Measurements from ENCODE around the gene HPCAL1. TPM values are rescaled to one million over a fixed set of nuclear protein-coding genes. Genes with fewer than 3 reads are reported as not detected.

Gene HPCAL1
- total and polyA plus RNA-seq, 2 experiments from 2014 or later, result 58.9 to 65.4 TPM

- peaks cover 10% of the 10 kb centered on the region for H3K4me1 ChIP-seq (ENCODE audit: insufficient read depth)
- peak overlapping the region; percentile 77 for H3K4me3 ChIP-seq
- no peak for TF ChIP-seq EZH2 (IDR thresholded peaks at IDR 0.05; ENCODE audit: insufficient read depth, poor library complexity, severe bottlenecking)
- TF ChIP-seq EZH2phosphoT487 (IDR thresholded peaks at IDR 0.05; ENCODE audit: insufficient read depth, low read depth), result no peak
- H2AFZ ChIP-seq, result peak overlapping the region; percentile 6; the same call in 1 of the 2 replicates
- no peaks in the 10 kb centered on the region for H3K27me3 ChIP-seq (replicated peaks; ENCODE audit: insufficient read depth)
- peaks cover 3% of the 10 kb centered on the region; the same call in 1 of the 2 replicates for H4K20me1 ChIP-seq (ENCODE audit: insufficient read depth)
- WGBS, 2 experiments (ENCODE audit: low coverage in 1 of 2, low lambda C conversion rate in 2 of 2, missing lambda C conversion rate in 2 of 2), result 43 to 48% methylated on average over 28 to 31 of the region's 32 CpGs
- H3K4me2 ChIP-seq (ENCODE audit: unreplicated experiment), result peak overlapping the region; percentile 88
- H3F3A ChIP-seq (ENCODE audit: insufficient read depth), result peaks cover 21% of the 10 kb centered on the region
- in situ Hi-C loops (cut with MboI), result loop anchor here (25.0 kb wide), 1 partner anchor 660 kb away; no protein-coding TSS in a partner anchor
- peaks cover 32% of the 10 kb centered on the region for H3K79me2 ChIP-seq (ENCODE audit: insufficient read depth)
- peak overlapping the region; percentile 85 for H3K9ac ChIP-seq
- H3K9me3 ChIP-seq (ENCODE audit: low read depth), result no peaks in the 10 kb centered on the region
- no peaks in the 10 kb centered on the region for H3K9me2 ChIP-seq (ENCODE audit: insufficient read depth)
- H3K36me3 ChIP-seq (ENCODE audit: low read depth), result peaks cover 22% of the 10 kb centered on the region
- peak; percentile 51 for DNase-seq
- H3K27ac ChIP-seq, result peak overlapping the region; percentile 90
These were observed 144.7 kb downstream of the HPCAL1 start for GRCh38 chr2:10447300-10447894.

DNA sequence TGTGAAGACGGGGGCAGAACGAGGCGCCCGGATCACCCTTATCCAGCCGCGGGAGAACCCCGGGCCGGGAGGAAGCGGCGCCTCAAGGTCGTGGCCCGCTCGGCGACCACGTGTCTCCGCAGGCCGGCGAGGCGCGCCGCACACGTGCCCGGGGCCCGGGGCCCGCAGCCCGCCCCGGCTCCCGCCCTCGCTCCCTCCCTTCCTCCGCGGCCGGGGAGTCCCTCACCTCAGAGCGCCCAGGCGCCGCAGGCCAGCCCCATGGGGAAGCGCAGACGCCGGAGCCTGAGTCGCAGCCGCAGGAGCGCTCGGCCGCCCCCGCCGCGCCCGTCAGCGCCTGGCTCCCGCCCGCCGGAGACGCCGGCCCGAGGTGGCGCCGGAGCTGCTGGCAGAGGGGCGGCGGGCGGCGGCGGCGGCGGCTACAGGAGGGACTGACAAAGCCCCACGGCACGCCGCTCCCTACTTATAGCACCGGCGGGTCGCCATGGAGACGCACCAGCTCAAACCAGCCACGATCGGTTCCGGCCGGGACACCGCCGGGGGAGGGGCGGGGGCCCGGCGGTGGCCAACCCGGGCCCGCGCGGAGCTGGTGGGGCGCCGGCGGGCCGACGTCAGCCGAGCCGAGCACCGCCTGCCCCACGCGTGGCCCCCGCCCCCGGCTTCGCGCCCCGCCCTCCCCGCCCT is 145.3 kb downstream of the HPCAL1 start, which contains the start of gene ODC1:
Gene ODC1, minus strand, starts transcription at position 433 of the 681 bp plus-strand sequence. CDS start 3,295 bp downstream, outside the sequence.
- TF ChIP-seq EZH2phosphoT487 (IDR thresholded peaks at IDR 0.05; ENCODE audit: insufficient read depth, low read depth) (no peak), EZH2 (IDR thresholded peaks at IDR 0.05; ENCODE audit: insufficient read depth, poor library complexity, severe bottlenecking) (no peak)
- peaks cover 15% of the 10 kb centered on the region for H3K4me1 ChIP-seq (ENCODE audit: insufficient read depth)
- H3F3A ChIP-seq (ENCODE audit: insufficient read depth), result peaks cover 21% of the 10 kb centered on the region
- no peaks in the 10 kb centered on the region for H3K27me3 ChIP-seq (replicated peaks; ENCODE audit: insufficient read depth)
- no peaks in the 10 kb centered on the region for H3K9me3 ChIP-seq (ENCODE audit: low read depth)
- in situ Hi-C loops (cut with MboI), result loop anchor here (25.0 kb wide), 1 partner anchor 661 kb away; no protein-coding TSS in a partner anchor
- H3K9ac ChIP-seq, result peak within 1 kb of the TSS; percentile 86
- H3K9me2 ChIP-seq (ENCODE audit: insufficient read depth), result no peaks in the 10 kb centered on the region
- peaks cover 3% of the 10 kb centered on the region; the same call in 1 of the 2 replicates for H4K20me1 ChIP-seq (ENCODE audit: insufficient read depth)
- 1% methylated on average over 15 to 26 of the region's 99 CpGs for WGBS, 2 experiments (ENCODE audit: low coverage in 1 of 2, low lambda C conversion rate in 2 of 2, missing lambda C conversion rate in 2 of 2)
- H3K4me3 ChIP-seq, result peak within 1 kb of the TSS; percentile 77
- peak within 1 kb of the TSS; percentile 62 for H2AFZ ChIP-seq
- H3K4me2 ChIP-seq (ENCODE audit: unreplicated experiment), result peak within 1 kb of the TSS; percentile 88
- DNase-seq, result peak; percentile 96
- peak within 1 kb of the TSS; percentile 90 for H3K27ac ChIP-seq
- peaks cover 17% of the 10 kb centered on the region for H3K36me3 ChIP-seq (ENCODE audit: low read depth)
- H3K79me2 ChIP-seq (ENCODE audit: insufficient read depth), result peaks cover 32% of the 10 kb centered on the region

GRCh38 chr2:10448576-10449485 is 146.1 kb downstream of the HPCAL1 start:
- in situ Hi-C loops (cut with MboI), result loop anchor here (25.0 kb wide), 1 partner anchor 662 kb away; no protein-coding TSS in a partner anchor
- no peaks in the 10 kb centered on the region for H3K9me3 ChIP-seq (ENCODE audit: low read depth)
- WGBS, 2 experiments (ENCODE audit: low coverage in 1 of 2, low lambda C conversion rate in 2 of 2, missing lambda C conversion rate in 2 of 2), result 2 to 4% methylated on average over 48 to 55 of the region's 73 CpGs

More at GRCh38 chr2:10448576-10449485, 146.1 kb downstream of the HPCAL1 start:
- Histone ChIP-seq H3K27me3 (replicated peaks; ENCODE audit: insufficient read depth) (no peaks in the 10 kb centered on the region), H3K9me2 (ENCODE audit: insufficient read depth) (no peaks in the 10 kb centered on the region), H3K36me3 (ENCODE audit: low read depth) (peaks cover 9% of the 10 kb centered on the region), H2AFZ (peak overlapping the region; percentile 62), H3F3A (ENCODE audit: insufficient read depth) (peaks cover 21% of the 10 kb centered on the region), H3K79me2 (ENCODE audit: insufficient read depth) (peaks cover 32% of the 10 kb centered on the region), H3K4me3 (peak overlapping the region; percentile 73), H4K20me1 (ENCODE audit: insufficient read depth) (peaks cover 3% of the 10 kb centered on the region; the same call in 1 of the 2 replicates), H3K4me2 (ENCODE audit: unreplicated experiment) (peak overlapping the region; percentile 72), H3K9ac (peak overlapping the region; percentile 86), H3K4me1 (ENCODE audit: insufficient read depth) (peaks cover 15% of the 10 kb centered on the region), H3K27ac (peak overlapping the region; percentile 82)
- TF ChIP-seq EZH2 (IDR thresholded peaks at IDR 0.05; ENCODE audit: insufficient read depth, poor library complexity, severe bottlenecking) (no peak), EZH2phosphoT487 (IDR thresholded peaks at IDR 0.05; ENCODE audit: insufficient read depth, low read depth) (no peak)
- DNase-seq, result peak; percentile 72
